Measurements from ENCODE around the gene CUEDC1.

CUEDC1 gene, protein sequence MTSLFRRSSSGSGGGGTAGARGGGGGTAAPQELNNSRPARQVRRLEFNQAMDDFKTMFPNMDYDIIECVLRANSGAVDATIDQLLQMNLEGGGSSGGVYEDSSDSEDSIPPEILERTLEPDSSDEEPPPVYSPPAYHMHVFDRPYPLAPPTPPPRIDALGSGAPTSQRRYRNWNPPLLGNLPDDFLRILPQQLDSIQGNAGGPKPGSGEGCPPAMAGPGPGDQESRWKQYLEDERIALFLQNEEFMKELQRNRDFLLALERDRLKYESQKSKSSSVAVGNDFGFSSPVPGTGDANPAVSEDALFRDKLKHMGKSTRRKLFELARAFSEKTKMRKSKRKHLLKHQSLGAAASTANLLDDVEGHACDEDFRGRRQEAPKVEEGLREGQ

DNA sequence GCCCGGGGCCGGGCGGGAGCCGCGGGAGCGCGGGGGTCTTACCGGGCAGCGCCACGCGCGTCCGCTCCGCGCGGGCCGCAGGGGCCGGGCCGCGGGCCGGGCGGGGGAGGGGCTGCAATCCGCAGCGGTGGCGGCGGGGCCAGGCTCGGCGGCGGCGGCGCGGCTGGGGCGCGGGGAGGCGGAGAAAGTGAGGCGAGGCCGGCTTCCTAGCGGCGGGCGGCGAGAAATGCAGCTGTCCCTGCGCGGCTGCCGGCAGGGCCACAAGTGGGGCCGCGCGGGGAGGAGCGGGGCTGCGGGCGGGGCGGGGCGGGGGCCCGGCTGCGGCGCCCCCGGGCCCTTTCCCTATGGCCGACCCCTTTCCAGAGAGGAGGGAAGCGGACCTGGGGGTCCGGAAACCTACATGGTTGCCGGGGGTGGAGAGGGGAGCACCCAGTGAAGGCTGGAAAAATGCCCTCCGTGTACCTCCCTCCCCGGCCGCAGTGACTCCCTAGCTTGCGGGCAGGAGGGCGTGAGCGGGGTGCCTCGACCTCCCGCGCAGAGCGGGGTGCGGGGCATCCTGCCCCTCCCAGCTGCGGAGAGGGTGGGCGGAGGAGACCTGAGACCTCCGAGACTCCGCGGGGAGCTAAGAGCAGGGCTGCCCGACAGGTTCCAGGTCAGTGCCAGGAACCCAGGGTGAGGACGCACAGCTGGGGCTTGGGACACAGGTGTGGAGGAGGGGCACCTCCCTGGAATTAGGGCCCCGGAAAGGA lies at the start of gene CUEDC1:
CUEDC1 (minus strand) TSS at position 230 of the 749 bp plus-strand sequence. CDS start 69,848 bp downstream, outside the sequence.
- DNase-seq, result no peak

DNA sequence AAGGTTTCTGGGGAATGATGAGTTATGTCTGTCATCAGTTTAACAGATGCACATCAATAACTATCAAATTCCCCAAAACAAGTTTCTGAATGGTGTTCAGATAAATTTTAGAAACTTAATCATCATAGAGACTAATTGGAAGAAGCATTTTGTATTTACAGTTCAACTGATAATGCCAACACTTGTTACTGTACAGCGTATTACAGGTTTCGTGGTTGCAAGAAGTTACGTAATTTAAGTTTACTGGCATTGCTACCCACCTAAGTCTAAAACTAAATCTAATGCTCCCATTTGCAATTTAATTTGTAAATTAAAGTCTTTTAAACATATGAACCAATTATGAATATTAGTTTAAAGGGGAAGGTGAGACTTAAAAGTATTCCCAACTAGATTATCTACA lies 48.8 kb upstream of the CUEDC1 start:
- DNase-seq, result no peak

DNA sequence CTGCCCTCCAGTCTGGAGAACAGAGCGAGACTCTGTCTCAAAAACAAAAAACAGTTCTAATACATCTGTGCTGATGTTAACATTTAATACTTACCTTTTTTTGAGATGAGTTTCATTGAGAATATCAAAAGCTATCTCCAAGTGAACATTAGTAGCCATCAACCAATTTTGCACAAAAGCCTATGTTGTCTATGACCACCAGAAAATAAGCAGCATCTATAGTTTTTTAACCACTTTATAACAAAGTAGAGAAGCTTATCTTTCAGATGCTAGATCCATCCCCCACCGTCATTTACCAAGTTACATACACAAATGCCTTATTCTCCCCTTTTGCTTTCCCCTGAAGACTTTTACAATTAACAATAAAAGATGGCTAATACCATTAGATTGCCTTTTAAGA lies 47.8 kb upstream of the CUEDC1 start:
- DNase-seq, result no peak

DNA sequence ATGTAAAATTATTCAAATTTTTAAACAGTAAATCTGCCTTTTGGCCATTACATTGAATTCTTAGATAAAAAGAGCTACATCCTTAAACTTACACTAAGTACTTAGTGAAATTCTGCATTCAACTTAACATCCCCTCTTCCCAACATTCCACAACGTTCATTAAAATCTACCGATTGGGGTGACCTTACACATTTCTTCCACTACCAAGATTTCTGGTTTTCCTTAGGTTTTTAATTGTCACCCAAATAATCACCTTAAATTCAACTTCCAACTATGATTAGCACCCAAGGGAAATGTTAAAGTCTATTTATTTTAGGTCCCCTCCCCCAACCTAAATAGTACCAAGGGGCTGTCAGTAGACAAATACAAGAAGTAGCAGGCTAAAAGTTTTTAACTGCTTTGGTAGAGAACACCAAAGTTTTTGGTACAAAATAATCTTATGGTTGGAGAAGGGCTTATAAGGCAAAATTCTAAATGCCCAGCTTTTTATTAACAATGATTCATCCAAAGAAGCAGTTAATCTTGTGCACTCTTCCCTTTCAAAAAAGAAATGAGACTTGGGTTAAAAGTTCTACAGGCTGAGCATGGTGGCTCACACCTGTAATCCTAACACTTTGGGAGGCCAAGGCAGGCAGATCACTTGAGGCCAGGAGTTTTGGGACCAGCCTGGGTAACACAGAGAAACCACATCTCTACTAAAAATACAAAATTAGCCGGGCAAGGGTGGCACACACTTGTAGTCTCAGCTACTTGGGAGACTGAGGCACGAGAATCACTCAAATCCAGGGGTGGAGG lies 47.1 kb upstream of the CUEDC1 start:
- no peak for DNase-seq

DNA sequence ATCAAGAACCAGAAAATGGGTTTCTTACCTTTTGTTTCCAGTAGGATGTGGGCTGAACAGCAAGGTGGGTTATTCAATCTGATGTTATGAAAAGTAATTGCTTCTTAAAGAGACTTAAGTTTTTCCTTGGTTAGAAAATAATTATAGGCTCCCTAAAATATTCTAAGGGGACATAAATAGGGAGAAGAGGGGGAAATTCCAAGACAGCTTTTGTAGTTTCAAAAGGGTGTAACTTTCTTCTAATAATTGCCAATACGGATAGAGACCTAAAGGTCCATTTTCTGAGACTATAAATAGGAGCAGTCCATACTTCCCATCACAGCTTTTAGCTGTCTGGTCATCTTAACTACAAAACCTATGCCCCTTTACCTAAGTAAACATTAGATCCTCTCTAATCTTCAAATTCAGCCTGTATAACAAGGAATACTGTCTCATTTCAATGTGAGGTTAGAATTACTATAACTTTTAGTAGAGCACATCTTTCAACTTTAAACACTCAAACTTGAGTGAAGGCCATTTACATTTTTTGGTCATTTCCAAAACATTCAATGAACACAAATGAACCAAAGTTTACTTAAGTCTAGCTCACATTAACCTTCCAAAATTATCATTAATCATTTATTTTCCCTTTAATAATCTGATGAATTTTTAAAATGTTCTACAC lies 46.4 kb upstream of the CUEDC1 start:
- no peak for DNase-seq

DNA sequence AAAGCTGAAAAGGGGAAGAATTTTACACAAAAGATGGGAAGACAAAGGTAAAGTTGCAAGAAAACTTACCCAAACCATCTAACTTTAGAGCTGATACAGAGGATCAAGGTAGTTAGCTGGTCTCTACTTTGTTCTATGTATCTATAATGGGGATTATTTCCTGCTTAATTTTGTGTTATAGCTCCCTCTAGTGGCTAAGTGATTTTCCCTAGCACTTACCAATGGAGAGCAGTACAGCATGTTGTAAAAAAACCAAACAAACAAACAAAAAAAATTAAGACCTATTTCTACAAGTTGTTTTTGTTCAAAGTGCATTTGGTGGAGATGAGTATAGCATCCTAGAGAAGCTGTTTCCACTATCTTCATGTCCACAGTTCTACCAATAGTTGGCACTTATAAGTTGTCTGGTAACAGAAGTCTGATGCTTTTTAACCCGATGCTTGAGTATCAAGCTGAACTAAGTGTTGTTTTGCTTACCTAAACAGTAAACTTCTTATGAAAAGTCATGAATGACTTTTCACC lies 44.3 kb upstream of the CUEDC1 start:
- DNase-seq, result peak; percentile 32

DNA sequence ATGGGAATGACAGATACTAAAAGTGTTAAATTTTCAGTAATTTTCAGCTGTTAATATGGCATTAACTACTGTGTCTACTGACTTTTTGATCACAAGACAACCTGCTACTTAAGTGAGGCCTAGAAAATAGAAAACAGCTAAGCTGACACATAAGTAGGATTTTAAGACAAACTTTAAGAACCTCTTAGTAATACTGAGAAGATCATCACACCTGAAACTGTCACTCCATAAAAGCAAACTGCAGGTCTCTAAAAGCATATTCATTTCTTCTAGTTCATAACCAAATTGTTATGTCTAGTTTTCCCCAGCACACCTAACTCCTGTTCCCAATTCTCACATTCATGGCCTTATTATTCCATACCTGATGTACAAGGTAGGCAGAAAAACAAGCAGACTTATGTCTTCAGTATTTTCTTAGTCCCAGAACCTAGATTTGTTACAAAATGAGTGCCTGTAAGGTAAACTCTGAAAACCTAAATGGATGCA lies 43.8 kb upstream of the CUEDC1 start:
- no peak for DNase-seq

DNA sequence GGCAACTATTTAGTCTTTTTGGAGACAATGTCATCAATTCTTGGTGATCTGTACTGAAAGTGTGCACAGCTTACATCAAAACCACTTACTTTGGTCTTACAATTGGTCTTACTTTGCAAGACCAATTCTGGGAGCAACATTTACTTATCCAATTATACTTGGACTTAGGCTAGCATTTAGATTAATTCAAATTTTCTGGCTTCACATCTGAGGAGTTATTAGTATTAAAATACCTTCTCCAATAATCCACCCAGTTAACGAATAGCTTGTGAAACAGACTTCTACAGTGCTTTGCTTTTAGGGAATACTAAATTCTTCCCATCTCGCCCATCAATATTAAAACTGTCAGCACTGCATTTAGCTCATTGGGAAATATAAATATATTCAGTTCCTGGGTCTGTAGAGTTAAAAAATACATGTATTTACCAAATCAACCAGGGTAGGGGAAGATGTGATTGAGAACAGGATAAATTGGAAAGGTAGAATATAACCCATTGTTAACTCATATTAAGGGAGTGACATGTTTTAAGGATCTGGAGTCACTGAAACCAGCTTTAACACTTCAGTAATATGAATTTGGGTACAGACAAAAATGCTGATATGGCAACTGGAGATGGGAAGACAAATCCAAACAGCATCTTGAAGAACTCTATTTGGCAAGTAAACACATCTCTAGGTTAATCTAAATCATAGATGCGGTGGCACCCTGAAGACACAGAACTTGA lies 42.0 kb upstream of the CUEDC1 start:
- DNase-seq, result no peak

DNA sequence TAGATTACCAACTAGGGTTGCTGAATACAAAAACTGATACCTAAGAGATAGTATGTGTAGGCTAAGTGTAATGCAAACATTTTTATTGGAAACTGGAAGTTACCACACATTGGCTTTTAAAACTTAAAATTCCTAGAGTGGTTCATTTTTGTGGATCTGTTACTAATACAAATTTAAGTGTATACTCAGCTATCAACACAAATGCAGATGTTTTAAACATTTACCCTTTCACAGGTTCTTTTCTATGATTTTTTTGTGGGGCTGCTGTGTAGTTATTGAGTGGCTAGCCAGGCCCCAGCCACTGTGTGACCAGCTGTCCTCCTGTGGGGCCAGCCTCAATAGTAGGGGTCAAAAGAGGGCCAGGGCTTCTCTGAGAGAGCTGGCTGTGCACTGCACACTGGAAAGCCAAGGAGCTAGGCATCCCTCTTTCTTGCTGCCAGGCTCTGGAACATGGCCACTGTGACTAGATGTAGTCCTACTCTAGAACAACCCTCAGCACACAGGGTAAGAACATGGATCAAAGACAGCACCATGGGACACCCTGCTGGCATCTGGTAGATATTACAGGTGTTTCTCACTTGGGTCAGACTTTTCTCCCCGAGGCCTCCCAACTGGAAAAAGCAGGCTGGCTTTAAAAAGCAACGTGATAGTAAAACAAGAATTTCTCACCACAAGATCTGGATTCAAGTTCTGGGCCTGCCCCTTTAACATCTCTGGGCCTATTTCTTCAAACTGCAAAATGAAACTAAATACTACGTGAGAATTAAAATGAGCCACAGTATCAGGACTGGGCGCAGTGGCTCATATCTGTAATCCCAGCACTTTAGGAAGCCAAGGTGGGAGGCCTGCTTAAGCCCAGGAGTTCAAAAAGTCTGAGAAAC lies 40.1 kb upstream of the CUEDC1 start:
- DNase-seq, result no peak

DNA sequence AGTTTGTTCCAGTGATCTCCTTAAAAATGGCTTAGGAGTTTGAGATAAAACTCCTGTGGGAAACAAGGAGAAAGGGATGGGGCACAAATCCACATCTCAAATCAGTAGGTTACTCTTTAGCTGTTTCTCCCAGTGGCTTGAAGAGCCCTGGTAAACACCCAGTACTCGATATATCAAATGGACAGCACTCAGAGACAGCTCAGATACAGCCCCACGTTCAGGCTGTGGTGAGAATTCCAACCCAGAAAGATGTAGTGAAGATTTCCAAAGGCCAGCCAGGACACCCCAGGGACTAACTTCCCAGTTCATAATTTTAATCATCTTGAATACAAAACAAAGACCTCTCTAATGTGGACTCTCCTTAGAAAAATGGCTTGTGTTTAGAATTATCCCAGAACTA lies 39.2 kb upstream of the CUEDC1 start:
- no peak for DNase-seq

DNA sequence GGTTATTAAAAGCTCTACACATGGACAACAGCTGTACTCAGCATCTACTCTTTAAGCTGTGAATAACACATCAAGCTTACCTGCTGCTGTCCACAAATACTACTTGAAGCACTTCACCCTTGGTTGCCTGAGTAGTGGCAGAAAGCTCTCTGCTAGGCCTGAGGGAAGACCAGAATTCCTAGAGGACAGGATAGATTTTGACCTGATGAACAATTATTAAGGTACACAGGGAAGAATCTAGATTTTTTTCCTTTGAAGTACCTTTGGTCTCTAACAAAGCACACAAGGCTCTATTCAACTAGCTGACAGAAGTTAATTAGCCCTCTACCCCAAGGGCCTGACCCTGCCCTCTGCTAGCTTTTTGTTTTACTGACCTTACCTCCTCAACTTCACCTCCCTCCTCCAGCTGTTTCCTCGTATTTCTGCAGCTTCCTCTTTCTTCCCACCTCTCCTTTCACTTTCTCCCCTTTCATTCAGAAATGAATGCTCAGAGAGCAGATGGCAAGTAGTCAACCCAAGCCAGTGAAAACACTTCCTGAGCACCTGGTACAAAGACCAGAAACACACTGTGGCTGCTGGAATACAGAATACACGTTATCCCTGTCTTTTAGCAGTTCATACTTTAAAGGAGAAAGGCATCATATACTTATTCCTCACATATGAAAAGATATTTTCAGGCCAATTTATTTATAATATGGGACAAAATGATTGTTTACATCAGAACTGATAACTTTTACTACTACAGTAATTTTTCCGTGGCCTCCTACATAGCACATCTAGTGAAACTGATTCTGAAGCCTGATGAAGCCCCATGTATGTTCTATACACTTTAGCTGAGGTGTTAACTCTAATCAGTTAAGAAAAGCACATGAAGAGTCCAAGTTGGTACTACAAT lies 38.5 kb upstream of the CUEDC1 start:
- peak; percentile 59 for DNase-seq

DNA sequence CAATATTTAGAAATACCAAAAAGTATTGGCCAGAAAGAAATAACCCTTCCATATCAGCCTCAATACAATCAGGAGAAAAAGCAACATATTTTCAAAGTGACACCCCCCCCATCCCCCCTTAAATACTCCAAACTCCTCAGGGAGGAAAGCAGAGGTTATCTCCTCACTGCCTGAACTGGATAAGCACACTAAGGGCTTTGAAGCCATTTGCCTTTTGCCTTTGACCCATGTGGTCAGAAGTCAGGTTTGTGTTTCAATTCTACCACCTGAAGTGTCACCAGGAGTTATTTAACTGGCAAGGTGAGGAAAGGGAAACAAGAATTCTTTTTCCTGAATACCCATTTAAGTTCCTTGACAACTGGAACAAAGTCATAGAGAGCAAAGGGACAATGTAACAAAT lies 36.3 kb upstream of the CUEDC1 start:
- no peak for DNase-seq

DNA sequence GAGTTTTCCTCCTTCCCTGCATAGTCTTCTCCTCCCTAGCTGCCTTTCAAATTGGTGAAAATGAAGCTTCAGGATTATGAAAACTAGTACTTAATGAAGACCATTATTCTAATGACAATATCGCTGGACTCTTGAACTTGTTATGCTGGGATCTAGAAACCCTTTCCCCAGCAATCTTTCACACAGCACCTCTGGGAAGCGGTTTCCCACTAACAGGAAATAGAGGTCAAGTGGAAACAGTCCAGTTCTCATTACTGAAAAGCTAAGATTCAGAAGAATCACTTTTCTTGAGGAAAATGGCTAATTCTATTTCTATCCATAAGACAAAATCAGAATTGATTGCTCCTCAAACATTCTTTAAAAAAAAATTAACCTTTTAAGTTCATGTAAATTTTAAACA lies 34.8 kb upstream of the CUEDC1 start:
- no peak for DNase-seq

DNA sequence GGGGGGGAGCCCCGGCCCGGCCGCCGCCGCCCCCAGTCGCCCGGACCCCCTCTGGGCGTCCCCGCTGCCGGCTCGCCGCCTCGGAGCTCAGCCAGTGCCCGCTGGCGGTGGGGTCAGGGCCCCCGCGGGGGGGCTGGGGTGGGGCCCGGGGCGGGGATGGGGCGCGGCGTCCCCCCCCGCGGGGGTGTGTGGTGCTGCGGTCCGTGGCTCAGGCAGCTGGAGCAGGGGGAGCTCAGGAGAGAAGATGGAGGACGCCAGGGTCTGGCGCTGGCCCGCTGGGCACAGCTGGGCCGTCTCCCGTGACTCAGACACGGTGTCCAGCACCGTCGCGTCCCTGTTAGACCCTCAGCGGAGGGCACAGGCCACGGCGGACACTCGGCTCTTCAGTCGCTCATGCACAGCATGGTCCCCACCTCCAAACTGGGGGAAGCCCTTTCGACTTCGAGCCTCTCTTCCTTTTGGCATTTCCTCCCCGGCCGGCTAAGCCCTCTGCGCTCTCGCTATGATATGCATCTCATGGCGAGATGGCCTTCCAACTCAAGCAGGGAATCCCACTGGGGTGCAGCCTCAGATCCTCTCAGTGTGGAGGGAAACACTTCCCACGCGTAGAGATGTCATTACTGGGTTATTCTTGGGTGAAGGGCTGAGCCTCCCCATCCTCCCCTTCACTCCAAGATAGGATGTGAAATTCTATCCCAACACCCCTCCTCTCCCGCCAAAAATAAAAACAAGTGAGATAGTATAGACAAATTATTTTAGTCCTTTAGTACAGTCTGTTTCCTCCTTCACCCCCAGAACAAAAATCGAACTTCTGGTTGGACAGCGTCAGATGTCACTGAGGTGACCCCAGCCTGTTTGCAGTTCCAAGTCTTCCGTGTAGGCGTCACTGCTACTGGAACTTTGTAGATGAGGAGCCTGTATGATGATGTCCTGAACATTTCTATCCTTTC lies 33.4 kb upstream of the CUEDC1 start:
- DNase-seq, result no peak

DNA sequence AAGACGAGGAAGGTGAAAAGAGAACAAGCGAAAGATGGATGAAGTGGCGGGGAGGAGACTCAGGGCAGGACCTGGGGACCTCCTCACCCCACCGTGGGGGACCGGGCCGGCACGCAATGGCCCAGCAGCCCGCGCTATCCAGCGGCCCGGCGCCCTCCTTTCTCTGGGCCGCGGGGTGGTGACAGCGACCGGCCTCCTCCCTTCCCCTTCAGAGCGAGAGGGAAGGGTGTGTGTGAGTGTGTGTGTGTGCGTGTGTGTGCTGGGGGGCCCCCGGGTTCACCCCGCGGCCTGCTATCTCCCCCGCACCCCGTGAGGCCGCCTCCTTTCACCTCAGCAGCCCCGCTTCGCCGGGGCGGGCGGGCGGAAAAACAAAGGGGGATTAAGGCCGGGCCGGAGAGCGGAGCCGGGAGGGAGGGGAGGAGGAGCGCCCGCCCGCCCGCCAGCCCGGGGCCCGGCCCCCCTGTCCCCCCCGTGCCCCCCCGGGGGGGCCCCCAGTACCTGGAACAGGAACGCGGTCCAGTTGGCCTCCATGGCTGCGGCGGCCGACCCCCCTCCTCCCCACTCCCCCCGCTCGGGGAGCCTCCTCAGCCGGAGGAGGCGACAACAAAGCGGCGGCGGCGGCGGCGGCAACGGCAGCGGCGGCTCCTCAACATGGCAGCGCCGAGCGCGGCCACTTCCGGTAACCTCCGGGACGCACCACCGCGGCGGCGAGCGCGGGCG lies 32.5 kb upstream of the CUEDC1 start, which contains the start of gene VEZF1:
VEZF1 (minus strand) TSS at position 674 of the 720 bp plus-strand sequence; CDS start at position 531, 143 bp downstream.
- no peak for DNase-seq

DNA sequence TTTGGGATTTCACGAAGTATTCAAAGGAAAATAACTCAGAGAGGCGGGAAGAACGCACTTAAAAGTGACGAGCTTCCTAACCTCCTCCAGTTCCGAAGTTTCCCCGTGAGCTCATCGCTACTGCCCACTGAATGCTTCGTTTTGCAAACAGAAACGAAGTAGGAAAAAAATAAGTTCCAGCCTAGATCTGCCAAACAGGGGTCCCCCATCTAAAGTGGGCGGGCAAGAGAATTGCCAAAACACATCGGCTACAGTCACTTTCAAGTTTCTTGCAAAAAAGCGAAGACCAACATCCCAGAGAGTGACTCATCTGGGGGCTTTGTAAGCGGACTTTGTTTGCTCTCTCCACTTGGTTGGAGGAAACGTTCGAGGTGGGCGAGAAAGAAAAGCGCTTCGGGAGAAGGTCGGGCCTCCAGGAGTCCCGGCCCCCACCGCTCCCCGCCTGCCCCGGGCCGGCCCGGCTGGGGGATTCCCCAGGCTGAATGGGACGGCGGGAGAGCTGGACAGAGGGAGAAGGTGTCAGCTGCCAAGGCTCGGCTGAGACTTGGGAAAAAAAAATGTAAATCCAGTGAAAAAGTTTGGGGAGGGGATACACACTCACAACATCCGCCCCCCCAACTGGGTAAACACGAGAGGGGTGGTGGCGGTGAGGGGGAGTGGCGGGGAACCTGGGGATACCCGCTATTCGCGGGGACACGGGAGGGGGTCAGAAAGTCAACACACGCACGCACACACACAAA lies 31.8 kb upstream of the CUEDC1 start:
- no peak for DNase-seq

DNA sequence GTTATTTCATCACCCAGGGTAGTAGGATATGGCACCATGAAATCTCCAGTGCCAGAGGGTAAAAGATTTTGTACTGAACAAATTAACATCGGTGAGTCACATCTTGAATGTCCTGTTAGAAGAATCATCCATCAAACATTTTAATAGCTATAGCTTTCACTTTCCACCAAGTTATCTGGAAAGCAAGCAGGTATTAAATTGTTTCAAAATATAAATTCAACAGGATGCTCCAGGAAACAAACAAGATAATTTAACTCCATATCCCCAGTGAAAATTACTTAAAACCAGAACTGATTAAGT lies 30.4 kb upstream of the CUEDC1 start:
- DNase-seq, result no peak

Measured in DMS79 (cell line).